ENCODE results near the gene AJAP1.

AJAP1 gene

DNA sequence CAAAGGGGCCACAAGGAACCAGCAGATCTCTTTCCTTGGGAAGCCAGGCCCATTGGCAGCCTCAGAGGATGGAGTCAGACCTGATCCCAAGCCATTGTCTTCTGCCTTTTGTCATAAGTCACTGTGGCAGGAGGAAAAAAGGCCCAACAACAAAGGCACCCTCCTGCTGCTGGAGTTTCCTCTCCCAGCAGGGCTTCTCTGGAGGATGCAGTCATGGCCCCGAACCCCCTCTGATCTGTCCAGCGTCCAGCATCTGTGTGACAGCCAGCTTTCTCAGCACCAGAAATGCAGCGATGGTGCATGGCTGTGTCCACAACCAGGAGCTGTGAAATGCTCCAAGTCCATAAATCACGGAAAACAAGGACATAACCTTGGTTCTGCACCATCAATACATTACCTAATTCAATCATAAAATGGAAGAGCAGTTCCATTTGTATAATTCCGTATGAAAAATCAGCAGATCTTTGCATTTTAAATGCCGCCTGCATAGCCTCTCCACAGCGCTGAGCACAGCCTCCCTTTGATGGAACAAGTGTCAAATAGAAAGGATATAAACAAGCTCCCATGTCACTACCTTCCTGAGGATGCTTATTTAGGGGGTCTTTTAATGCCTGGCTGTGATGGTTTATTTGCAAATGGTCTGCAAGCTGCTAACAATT, 30.6 kb downstream of the AJAP1 start:
- DNase-seq, result no peak

DNA sequence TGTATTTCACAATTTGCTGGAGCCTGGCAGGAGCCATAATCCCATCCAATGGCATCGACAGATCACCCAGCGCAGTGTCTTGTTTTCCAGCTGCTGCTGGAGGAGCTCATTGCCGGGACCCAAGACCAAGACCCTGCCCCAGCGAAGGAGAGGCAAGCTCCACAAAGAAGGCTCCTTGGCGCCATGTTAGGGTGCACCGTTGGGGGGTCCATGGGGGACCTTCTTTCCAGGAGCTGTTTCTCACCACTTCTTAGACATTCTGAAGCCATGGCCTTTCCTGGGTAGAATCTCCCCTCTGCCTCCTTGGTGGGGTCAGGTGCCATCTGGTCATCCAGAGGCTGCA, 31.1 kb downstream of the AJAP1 start:
- no peak for DNase-seq

DNA sequence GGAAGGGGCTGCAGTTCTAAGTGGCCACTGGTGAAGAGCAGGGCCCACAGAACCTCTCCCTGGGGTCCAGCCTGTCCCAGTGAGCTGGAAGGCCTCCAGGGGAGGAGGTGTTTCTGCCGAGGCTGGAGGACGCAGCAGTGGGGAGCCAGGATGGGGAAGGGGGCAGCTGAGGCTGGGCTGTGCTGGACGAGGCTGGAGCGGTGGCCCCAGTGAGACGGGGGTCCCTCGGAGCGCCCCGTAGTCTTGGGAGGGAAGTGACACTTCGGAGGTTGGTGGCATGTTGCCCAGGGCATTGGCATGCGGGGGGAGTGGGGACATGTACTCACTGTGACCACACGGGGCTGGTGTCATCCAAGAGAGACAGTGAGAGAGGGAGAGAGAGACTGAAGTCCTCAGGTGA, 33.5 kb downstream of the AJAP1 start:
- DNase-seq, result no peak

DNA sequence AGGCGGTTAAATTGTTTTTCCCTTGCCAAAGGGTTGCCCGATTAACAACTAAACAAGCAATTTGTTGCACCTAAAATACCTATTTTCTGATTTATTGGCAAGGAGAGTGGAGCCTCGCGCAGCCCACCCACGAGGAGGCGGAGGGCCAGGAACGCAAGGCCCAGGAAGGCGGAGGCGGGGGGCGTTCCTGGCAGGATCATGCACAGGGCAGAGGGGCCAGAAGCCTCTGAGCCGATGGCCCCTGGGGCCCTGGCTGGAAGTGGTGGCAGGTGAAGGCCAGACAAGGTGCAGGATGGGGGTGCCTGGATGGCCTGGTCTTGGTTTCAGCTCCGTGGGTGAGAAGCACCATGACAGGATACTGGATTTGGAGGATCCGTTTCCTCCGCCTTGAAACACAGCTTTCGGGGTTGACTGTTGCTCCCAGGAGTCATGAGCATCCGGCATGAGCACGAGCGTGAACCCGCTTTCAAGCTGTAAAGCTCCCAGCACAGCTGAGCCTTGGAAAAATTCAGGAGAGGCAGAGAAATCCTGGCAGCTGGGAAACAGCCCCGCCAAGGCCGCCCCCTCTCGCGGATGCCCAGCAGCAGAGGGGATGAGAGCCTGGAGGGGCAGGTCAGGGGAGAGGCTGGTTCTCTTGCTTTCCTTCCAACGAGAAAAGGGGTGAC, 35.0 kb downstream of the AJAP1 start:
- DNase-seq, result no peak

DNA sequence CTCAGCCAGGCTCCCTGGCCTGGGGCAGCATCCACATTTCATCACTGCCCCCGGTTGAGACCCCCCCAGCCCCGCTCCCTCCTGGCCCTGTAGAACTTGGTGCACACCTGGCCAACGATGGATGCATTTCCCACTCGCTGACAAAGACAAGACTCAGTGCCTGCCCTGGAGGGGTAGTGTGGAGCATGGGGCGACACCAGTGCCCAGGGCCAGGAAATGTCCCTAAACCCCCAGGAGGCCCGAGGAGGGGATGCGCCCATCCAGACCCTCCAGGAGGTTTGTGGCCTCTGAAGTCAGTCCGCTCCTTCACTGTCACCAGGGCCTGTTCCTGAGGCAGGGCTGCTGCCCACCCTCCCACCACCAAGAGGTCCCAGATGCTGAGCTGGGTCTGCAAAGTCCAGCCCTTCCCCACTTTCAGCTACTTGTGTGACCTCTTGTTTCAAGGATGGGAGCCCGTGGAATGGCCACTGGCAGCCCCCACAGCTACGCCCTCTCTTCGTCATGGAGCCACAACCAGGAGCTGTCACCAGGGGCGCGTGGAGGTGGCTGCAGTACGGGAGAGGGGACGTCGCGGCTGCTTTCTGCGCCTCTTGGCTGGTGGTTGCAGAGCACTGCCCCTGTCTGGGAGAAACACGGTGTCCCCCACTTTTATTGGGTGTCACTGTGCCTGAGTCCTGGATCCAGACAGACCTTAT, 35.7 kb downstream of the AJAP1 start:
- DNase-seq, result no peak

DNA sequence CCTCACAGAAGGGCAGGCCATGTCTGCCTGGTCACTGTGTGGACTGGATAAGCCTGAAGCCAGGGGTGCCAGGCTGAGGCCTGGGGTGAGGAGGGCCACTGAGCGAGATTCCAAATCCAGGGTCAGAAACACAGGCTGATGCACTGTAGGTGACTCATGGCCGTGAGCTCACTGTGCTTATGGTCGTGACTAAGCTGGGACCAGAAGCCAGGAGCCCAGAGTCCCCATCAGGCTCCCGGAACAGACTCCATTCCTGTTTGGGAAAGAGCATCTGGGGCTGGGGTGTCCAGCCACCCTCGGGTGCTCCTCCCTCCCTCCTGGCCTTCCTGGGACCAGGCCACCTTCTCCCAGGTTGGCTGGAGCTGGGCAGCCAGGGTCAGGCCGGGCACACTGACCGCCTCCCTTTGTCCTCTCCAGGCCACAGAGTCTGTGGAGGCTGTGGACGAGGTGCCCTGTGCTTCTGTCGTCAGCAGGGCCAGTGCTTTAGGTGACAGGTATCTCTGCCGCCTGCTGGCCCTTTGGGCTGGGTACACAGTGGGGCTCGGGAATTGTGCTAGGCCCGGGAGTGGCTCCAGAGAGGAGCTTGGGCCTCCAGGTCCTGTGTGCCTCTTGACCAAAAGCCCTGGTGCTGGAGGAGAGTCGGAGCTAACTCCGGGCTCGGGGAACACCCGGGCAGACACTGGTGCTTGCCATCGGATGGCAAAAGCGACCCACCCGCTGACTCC, 36.7 kb downstream of the AJAP1 start:
- no peak for DNase-seq

DNA sequence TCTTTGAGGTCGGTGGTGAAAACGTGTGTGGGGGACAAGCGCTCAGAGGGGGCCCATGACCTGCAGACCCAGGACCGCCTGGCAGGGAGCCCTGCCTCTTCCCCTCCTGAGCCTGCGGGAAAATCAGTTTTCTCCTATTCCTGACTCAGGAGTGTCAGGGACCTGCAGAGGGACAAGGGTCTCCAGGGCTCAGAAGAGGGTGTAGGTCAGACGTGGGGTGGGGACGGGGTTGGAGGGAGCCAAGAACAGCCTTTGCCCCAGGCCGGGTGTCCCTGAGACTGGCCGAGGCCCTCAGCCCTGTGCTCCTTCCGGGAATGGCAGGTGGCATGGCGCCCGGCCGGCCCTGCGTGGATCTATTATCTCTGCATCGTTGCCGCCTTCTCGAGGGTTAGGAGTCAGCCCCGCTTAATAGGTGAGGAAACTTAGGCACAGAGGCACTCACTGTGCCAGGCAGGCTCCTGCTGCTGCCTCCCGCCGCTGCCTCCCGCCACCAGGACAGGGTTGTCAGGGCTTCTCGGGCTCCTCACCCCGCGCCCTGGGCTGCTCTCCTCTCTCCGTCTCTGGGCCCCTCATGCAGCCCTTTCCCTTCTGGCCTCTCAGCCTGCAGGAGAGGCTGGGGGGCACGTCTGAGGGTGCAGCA, 37.5 kb downstream of the AJAP1 start:
- no peak for DNase-seq

DNA sequence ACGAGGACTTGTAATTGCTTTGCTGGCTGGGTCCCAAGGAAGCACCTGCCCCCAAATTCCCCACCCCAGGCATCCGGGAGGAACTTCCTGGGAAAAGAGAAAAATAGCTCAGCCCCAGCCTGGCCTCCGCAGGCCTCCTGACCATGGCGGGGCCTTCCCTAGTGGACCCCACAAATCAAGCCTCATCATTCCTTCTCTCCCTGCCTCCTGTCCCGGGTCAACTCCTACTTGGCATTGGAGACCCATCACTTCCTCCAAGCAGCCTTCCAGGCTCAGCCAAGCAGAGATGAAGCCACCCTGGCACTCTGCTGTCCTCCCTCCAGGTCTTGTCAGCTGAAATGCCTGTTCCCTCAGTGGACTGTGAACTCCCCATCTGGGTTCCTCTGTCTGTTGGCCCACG, 38.0 kb downstream of the AJAP1 start:
- no peak for DNase-seq

DNA sequence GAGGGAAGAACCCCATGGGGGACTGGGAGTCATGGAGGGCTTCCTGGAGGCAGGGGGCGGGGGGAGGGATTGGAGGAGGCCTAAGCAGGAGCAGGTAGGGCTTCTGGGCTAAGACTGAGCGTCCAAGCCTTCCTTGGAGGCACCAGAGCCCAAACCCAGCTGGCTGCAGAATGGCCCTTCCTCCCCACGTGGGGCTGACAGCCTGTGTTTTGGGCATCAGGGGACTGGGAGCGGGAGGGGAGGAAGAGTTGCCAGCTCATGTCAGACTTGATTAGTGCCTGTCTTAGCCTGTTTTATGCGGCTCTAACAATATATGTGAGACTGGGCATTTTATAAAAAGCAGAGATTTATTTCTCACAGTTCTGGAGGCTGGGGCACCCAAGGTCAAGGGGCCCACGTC, 38.9 kb downstream of the AJAP1 start:
- no peak for DNase-seq

DNA sequence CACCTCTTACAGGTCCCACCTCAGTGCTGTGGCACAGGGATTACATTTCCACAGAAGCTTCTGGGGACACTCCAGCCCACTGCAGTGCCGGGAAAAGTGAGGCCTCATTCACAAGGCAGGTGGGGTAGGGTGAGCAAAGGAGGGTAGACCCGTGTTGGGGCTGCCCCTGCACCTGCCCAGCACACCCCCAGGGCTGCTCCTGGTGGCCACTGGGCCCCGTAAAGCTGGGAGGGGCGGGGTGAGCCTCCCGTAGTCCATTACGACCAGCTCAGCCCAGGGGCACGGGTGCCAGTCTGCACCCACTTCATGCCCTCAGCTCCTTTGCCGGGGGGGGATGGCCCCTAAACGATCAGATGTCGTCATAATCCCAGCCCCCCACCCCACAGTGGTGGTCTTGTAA, 39.5 kb downstream of the AJAP1 start:
- no peak for DNase-seq

DNA sequence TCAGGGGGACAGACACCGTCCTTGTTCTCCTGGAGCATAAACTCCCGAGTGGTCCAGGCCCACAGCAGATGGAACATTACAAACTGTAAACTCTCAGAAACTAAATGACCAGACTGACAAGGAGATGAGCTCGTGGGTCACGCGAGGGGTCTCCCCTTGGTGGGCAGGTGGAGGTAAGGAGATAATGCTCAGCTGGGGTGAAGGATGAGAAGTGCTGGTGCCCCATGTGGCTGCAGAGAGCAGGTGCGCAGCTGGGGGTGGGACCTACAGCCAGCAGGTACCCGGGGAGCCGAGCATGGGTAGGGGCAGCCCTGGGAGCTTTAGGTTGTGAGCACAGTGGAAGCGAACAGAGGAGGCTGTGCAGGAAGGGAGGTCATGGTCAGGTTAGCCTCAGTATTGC, 40.1 kb downstream of the AJAP1 start:
- DNase-seq, result no peak

DNA sequence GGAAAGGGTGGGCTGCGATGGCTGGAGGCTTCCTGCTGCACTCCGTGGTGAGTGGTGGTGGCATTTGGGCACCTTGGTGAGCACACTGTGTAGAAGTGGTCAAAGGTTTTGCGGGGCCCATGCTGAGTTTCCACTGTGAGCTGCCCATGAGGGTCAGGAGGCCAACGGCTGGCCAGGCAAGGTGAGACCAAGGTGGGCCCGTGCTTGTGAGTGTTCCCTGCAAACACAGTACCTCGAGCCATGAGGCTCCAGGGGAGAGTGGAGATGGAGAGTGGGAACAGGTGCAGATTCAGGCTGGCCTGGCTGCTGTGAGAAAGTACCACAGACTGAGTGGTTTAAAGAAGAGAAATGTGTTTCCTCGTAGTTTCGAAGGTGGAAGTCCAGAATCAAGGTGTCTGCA, 40.8 kb downstream of the AJAP1 start:
- no peak for DNase-seq

DNA sequence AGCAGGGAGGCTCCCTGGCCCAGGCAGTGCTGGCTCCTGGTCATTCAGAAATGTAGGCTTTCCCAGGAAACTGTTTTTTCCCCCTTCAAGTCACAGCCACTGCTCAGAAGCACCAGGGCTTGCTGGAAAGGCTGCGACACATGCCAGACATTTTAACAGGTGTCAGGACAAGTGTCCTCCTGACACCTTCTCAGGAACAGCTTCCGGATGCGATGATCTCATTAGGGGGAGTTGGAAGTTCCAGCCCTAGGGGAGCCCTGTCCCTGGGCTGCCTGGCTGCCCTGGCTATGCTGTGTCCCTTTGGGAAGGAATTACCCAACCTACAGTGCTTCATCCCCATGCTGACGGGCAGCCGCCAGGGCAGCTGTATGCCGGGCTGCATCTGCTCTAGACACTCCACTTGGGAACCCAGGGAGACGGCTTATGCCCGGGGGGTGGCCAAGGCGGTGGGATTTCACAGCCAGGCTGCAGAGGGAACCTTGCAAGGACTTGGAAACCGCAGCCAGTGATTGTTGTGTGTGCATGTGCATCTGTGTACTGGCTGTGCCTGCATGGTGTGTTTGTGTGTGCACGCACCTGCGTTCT, 41.8 kb downstream of the AJAP1 start:
- DNase-seq, result no peak

DNA sequence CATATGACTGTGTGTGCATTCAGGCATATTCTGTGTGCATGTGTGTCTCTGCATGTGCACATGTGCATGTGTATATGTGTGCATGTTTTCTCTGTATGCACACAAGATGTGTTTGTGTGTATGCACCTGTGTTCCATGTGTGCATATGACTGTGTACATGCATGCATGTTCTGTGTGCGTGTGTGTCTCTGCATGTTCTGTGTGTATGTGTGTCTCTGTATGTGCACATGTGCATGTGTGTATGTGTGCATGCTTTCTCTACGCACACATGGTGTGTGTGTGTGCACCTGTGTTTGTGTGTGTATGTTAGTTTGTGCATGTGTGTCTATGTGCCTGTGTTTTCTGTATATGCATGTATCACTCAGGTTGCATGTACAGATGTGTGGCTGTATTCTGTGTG, 42.3 kb downstream of the AJAP1 start:
- no peak for DNase-seq

DNA sequence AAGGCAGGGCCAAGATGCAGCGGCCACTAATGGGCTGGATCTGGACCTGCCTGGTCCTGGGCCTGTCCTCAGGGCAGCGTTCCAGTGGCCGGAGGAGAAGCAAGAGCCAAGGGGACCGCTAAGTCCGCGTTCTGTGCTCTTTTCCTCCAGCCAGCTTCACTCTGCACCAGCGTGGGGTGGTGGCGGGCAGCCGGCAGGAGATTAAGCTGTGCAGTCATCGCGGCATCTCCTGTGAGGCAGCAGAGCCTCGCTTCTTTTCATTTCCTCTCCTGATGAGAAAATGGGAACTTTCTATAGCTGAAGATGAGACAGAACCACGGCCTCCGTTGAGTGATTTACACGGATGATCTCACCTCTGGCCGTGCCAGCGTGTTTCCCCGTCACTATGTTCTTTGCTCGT, 43.4 kb downstream of the AJAP1 start:
- no peak for DNase-seq

DNA sequence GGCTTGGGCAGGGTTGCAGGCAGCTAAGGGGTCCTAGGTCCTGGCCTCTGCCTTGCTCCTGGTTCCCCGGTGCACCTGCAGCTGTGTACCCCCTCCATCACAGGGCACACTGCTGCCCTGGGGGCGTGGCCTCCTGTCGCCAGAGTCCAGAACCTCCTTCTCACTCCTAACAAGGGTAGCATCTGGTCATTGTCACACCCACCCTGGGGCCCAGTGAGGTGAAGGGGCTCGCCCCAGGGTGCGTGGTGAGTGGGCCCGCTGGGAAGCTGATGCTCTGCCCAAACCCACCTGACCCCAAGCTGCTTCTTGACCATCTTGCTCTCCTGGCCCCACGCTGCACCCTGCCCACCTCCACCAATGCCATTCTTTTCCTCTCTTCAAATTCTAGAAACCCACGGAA, 44.5 kb downstream of the AJAP1 start:
- no peak for DNase-seq

DNA sequence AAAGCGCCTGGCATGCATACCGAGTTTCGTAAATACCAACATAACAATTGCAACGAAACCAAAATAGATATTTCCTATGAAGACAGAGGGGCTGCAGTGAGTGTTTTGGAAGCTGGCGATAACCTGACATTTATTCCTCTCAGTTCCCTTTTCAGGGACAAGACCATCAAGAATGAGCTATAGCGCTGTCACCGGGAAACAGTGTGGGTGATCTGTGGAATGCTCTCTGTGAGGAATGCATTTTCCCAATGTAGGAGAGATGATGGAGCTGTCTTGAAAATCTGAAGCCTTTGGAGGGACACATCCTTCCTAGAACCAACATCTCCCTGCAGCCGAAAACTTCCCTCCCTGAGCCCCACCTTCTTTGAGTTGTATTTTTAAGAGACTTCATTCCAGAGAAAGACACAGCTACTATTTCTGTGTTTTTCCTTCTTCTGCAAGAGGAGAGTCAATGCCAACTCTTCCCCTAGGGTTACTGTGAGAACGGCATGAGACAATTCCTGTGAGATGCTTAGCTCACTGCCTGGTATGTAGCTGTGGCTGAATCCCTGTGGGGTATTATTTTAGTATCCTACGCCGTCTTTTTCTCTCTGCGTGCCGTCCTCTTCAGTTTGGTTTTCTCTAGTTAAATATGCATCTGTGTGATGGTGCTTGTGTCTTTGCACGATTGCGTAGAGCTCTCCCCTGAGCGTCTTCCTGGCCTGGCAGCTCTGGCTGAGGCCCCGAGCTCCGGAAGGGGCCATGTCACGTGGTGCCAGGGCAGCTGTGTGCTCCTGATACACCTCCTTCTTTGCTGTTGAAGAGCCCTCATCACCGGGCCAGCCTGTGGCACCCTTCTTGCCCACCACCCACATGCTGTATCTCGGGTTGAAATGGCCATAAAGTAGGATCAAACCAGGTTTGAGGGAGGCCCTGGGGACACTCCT, 45.2 kb downstream of the AJAP1 start:
- no peak for DNase-seq

DNA sequence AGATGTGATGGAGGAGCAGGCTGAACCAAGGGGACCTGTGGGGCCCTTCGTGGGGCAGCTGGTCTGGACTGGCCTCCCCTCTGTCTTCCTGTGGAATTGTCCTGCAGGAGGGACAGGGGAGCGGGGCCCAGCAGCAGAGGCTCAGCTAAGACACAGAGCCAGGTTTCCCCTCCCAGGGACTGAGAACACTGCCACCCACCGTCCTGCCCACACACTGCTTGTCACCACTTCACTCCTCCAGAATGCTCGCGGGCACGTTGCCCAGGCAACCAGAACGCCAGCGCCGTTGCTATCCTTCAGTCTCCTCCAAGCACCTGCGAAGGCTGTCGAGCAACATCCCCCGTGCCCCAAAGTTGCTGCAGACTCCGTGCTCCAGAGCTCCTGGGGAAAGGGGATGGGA, 46.4 kb downstream of the AJAP1 start:
- DNase-seq, result peak; percentile 80

DNA sequence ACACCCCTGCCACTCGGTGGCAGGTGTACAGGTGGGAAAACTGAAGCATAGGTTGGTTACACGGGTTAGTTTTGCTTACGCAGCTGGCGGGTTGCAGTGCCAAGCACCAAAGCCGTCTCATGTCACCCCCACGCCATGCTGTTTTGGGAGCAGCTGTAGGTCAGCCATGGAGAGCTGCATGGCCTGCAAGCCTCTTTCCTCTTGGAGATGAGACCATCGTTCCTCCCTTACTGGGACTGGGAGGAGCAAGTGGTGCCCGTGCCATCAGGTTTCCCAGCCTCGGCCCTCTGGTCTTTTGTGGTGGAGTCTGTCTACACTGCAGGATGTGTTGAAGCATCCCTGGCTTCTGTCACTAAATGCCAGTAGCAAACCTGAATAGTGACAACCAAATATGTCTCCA, 46.9 kb downstream of the AJAP1 start:
- no peak for DNase-seq

DNA sequence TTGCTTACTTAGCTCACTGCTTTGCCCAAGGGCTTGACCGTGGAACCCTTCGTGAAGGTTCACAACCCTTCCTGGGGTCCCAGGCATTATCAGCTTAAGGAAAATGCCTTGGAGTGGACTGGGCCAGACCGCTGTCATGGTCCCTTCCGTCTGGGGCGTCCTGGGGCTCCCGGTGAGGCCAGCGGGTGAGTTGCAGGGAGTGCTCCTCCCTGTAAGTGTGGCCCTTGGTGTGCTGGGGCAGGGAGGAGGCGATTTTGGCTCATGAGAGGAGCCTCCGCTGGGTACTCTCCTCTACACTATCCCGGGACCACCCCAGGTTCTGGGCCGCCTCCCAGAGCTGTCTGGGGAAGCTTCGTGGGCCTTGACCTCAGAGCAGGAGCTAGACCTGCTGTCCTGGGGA, 48.1 kb downstream of the AJAP1 start:
- no peak for DNase-seq

DNA sequence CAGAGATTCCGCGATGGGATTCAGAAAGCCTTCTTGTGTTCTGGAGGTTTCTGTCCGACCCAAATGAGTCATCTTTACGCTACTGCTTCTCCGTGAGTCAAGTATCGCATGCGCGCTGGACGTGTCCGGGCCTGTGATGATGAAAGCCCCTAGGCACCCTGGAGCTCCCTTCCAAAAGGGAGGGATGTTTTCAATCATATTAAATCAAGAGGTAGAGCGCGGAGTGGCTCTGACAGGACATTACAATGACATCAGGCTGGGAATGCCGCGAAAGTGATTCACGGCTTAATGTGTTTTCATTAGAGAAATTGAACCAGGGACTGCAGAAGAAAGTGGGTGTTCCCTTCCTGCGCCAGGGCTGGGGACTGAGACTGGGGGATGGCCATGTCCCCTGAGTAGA, 48.5 kb downstream of the AJAP1 start:
- no peak for DNase-seq

DNA sequence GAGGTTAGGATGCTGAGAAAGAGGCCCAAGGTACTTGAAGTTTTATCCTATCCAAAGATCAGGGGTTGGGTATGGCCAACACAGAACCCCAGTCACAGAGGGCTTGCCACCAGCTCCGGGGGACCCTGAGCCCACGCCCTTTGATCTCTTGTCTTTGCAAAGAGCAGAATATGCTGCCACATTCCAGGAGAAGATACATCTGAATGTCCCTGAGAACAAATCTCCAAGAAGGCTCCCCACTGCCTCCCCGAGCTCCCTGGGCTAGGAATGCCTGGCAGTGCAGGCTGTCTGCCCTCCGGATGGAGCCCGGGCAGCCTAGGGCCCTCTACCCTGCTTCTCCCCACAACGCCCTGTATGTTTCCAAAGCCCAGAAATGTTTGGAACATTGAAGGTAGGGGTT, 49.2 kb downstream of the AJAP1 start:
- no peak for DNase-seq

Measured in NCI-H1436 (cell line).